ENCODE results near the gene ZC3H12A.
"Not testable (repeated sequence)": the region's sequence is repeated elsewhere in the genome, so short reads cannot be mapped to it uniquely, and the experiment has no call there.

The ZC3H12A gene

DNA sequence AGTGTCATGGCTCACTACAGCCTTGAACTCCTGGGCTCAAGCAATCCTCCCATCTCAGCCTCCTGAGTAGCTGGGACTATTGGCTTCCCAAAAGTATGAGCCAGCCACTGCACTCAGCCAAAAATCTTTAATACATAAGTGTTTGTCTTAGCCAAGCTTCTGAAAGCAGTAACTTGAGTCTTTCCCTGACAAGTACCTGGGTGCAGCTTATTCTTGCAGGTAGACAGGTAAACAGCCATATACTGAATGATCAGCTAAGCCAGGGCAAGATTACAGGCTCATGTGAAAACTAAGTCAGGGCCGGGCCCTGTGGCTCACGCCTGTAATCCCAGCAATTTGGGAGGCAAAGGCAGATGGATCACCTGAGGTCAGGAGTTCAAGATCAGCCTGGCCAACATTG, 32.4 kb downstream of the ZC3H12A start:
- no peak for DNase-seq

DNA sequence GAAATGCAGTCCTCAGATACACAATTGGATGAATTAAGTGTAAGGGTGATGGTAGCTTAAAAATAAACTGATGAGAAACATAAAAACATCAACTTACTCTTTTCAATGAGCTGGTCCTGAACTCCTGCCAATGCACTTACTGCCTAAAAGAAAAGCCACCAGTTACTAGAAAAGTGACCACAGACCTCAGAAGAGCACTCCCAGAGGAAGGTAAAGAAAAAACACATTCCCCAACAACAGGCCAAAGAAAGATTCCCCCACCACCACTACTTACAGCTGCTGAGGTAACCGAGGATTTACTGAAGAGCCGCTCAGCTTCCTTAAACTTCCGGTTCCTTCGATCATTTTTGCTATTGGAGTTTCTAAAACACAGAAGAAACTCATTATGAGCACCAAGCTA, 34.8 kb downstream of the ZC3H12A start:
- no peak for DNase-seq

DNA sequence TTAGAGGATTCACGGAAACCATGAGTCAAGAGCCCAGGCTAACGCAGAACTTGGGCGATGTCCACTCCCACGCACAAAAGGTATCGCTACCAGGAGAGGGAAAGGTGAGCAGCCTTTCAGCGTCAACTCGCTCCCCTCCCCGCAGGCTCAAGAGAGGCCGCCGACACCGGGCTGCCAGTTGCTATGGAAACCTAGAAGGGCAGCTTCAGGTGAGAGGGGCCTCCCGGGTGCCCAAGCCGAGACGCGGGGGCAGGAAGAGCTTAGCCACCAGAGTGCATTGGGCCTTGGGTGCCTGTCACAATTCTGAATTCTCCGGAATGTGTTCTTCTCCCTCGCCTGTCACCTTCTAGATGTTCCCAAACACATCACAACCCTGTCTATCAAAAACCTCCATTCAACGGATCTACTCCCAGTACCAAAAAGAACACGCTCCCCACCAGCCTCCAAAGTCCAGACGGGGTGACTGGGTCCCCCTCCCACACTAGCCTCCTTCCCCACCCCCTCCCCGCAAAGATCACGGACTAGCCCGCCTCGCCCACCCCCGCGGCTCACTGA, 39.5 kb downstream of the ZC3H12A start:
- DNase-seq, result peak; percentile 33

DNA sequence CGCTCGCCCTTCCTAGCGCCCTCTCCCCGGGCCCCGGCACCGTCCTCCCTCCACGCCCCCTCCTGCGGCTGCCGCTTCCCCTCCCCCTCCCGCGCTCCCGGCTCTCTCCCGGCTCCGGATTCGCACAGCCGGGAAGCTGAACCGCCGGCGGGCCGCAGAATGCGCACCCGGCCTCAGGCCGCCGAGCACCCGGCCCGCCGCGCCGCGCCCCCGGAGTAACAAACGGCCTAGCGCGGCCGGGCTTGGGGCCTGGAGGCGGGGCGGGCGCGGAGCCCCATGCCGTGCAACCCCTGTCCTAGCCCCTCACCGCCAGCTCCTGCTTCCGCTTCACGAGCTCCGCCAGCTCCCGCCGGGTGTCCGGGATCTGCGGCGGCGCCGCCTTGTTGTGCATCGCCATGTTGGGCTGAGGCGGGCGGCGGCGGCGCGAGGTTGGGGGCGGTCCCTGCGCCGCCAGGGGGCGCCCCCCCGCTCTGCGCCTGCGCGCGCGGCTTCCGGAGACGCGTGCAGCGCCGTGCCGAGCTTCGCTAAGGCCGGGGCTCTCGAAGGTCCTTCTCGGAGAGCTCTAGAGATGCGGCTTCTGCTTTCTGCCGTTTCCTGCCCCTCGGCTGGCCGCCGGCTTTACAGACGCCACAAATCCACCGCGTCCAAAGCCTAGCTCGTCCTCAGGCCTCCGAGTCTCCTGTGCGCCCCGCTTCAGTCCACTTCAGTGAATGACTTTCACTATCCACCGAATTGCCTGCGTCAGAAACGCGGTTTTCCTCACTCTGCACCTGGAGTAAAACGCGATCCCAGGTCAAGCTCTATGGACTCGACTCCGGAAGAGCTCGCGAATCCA, 40.2 kb downstream of the ZC3H12A start, which contains the start of gene MEAF6:
TSS of gene MEAF6 (minus strand) at position 417 of the 835 bp plus-strand sequence. CDS start at position 397, 20 bp downstream.
- peak; percentile 82 for DNase-seq

DNA sequence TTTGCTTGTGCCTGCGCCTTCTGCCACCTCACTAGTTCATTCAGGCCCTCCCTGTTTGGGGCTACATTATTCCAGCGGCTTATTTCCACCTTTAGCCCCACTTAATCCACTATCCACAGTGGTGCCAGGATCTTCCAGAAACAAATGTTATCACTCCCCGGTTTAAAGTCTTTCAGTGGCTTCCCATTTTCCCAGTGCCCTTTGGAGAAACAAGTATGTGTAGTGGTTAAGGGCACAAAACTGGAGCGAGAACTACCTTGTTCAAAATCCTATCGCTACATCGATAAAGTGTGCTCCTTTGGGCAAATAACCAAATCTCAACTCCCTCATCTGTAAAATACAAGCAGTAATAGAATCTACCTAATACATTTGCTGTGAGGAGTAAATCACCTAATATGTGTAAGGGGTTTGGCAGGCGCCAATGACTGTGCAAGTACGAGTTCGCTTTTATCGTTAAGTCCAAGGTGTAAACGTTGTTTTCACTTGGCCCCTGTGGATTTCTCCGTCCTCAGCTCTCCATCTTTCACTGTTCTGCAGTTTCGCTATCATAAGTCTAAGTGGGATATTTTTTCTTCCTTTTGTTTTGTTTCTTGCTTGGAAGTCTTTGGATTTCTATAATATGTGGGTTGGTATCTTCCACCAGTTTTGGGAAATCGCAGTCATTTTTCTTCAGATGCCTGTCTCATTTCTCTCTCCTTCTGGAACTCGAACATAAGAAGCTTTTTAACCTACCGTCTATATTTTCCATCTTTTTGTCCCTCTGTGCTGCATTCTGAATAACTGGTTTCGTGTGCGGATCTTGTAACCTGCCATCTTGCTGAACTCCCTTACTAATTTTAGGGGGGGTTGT, 41.0 kb downstream of the ZC3H12A start:
- no peak for DNase-seq

DNA sequence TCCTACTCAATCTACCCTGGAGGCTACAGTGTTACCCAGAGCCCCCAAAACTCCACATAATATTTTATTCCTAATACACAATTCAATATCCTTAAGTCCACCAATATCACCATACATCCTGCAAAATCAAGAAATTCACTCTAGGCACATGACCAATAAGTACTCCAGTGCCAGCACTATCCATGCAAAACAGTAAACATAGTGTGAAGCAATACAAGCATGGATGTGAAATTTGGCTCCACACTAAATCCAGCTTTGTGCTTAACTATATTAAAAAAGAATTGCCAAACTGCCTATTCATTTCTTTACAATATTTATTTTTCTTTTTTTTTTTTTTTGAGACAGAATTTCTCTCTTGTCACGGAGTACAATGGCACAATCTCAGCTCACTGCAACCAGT, 43.2 kb downstream of the ZC3H12A start:
- no peak for DNase-seq

DNA sequence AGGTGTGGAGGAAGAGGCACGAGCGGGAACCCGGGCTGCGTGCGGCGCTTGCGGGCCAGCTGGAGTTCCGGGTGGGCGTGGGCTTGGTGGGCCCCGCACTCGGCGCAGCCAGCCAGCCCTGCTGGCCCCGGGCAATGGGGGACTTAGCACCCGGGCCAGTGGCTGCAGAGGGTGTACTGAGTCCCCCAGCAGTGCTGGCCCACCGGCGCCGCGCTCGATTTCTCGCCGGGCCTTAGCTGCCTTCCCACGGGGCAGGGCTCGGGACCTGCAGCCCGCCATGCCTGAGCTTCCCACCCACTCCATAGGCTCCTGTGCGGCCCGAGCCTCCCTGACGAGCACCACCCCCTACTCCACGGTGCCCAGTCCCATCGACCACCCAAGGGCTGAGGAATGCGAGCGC, 43.9 kb downstream of the ZC3H12A start:
- not testable (repeated sequence) for DNase-seq

DNA sequence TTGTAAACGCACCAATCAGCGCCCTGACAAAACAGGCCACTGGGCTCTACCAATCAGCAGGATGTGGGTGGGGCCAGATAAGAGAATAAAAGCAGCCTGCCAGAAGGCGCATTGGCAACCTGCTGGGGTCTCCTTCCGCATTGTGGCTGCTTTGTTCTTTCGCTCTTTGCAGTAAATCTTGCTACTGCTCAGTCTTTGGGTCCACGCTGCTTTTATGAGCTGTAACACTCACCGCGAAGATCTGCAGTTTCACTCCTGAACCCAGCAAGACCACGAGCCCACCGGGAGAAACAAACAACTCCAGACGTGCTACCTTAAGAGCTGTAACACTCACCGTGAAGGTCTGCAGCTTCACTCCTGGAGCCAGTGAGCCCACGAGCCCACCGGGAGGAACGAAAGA, 44.5 kb downstream of the ZC3H12A start:
- peak; percentile 13 for DNase-seq

DNA sequence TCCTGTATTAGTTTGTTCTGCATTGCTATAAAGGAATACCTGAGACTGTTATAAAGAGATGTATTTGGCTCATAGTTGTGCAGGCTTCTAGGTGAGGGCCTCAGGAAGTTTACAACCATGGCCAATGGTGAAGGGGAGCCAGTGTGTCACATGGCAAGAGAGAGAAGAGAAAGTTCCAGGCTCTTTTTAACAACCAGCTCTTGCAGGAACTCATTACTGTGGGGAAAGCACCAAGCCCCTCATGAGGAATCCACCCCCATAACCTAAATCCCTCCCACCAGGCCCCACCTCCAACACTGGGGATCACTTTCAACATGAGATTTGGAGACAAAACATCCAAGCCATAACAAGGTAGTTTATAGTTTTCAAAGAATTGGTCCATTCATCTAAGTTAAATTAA, 45.2 kb downstream of the ZC3H12A start:
- DNase-seq, result no peak

DNA sequence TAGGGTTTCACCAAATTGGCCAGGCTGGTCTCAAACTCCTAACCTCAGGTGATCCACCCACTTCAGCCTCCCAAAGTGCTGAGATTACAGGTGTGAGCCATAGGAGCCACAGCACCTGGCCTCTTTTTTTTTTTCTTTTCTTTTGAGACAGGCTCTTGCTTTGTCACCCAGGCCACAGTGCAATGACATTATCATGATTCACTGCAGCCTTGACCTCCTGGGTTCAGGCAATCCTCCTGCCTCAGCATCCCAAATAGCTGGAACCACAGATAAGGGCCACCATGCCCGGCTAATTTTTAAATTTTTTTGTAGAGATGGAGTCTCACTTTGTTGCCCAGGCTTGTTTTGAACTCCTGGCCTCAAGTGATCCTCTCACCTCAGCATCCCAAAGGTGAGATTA, 55.5 kb downstream of the ZC3H12A start:
- DNase-seq, result not testable (repeated sequence)

DNA sequence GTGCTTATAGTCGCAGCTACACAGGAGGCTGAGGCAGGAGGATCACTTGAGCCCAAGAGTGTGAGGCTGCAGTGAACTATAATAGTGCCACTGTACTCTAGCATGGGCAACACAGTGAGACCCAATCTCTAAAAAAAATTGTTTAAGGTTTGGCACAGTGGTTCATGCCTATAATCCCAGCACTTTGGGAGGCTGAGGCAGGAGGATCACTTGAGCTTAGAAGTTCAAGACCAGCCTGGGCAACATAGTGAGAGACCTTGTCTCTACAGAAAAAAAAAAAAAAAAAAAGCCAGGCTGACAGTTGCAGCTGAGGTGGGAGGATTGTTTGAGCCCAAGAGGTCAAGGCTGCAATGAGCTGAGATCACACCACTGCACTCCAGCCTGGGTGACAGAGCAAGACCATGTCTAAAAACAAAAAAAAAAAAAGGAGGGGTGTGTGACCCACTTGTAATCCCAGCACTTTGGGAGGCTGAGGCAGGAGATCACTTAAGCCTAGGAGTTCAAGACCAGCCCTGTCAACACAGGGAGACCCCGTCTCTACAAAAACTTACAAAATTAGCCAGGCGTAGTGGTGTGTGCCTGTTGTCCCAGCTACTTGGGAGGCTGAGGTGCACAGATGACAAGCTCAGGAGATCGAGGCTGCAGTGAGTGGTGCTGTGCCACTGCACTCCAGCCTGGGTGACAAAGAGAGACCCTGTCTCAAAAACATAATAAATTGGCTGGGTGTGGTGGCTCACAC, 58.2 kb downstream of the ZC3H12A start:
- DNase-seq, result not testable (repeated sequence)

DNA sequence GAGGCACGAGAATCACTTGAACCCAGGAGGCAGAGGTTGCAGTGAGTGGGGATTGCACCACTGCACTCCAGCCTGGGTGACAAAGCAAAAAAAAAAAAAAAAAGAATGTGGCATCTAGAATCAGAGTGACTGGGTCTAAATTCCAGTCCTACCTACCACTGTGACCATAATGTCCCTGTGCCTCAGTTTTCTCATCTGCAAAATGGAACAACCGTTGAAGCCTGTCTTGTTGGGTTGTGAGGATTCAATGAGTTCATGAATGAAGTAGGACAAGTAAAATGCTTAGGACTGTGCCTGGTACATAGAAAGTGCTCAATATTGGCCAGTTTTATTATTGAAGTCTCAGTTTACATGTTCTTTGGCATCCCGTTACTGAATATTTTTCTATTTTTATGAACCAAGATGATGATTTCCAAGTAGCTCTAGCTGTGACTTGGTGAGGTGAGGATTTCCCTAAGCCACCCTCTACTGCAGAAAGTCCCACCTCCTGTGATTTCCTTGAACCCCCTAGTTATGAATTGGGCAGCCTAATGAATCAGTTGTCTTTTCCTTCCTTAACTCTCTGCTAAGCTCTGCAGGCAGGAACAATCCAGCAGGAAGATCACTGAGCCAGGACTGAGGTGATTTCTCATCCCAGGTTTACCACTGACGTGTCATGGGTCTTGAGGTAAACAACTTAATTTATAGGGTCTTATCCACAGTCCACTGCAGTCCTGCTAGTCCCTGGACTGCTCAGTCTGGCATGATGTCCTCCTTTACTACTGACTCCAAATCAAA, 59.1 kb downstream of the ZC3H12A start:
- no peak for DNase-seq
